Astrocyte (in vitro differentiated cells and primary cell): ENCODE results near the gene PLEKHA7. TPM values are rescaled to one million over a fixed set of nuclear protein-coding genes. Genes with fewer than 3 reads are reported as not detected.

ENCODE experiments used
- DNase-seq: peaks from one replicate; pipeline ENCODE4 v3.0.0-alpha.2; 2010; ENCODE audit warnings: low read depth
- FAIRE-seq: peaks from 2 replicates; lab custom pipeline; 2011; peaks lifted over from hg19 to GRCh38; lab: Jason Lieb, UNC
- H2AFZ ChIP-seq: 2 replicates; pipeline ENCODE4 v1.6.0; 2012; ENCODE audit warnings: low read depth, low read length, inconsistent platforms
- H3K27ac ChIP-seq: 2 replicates; pipeline ENCODE4 v1.5.1; 2011; ENCODE audit warnings: low read depth, low read length, inconsistent platforms
- H3K27me3 ChIP-seq: 2 replicates; pipeline ENCODE4 v1.6.0; 2011; ENCODE audit warnings: low read length, inconsistent platforms; ENCODE audit not compliant: insufficient read depth
- H3K36me3 ChIP-seq: 2 replicates; pipeline ENCODE4 v1.5.1; 2011; ENCODE audit warnings: low read length, inconsistent platforms; ENCODE audit not compliant: insufficient read depth
- H3K4me1 ChIP-seq: 2 replicates; pipeline ENCODE4 v1.5.1; 2011; ENCODE audit warnings: low read length, inconsistent platforms; ENCODE audit not compliant: insufficient read depth
- H3K4me2 ChIP-seq: 2 replicates; pipeline ENCODE4 v1.6.0; 2012; ENCODE audit warnings: low read length, inconsistent platforms
- H3K4me3 ChIP-seq: 2 replicates; pipeline ENCODE4 v1.5.1; 2011; ENCODE audit warnings: low read depth, mild to moderate bottlenecking, low read length, inconsistent platforms; ENCODE audit not compliant: insufficient read depth
- H3K79me2 ChIP-seq: 2 replicates; pipeline ENCODE4 v1.6.0; 2012; ENCODE audit warnings: mild to moderate bottlenecking, low read length, inconsistent platforms; ENCODE audit not compliant: insufficient read depth
- H3K9ac ChIP-seq: 2 replicates; pipeline ENCODE4 v1.6.0; 2012; ENCODE audit warnings: mild to moderate bottlenecking, low read length, inconsistent platforms
- H3K9me3 ChIP-seq: 2 replicates; pipeline ENCODE4 v1.5.1; 2012; ENCODE audit warnings: low read depth, mild to moderate bottlenecking, low read length, inconsistent platforms; ENCODE audit not compliant: insufficient read depth
- H4K20me1 ChIP-seq: 2 replicates; pipeline ENCODE4 v1.6.0; 2012; ENCODE audit warnings: low read length, inconsistent platforms; ENCODE audit not compliant: insufficient read depth
- H3K27ac Mint-ChIP-seq: one replicate; pipeline ENCODE4 v1.8.0; 2021; ENCODE audit warnings: mild to moderate bottlenecking, mixed read lengths; ENCODE audit not compliant: unreplicated experiment
- H3K27me3 Mint-ChIP-seq: one replicate; pipeline ENCODE4 v1.8.0; 2021; ENCODE audit warnings: low read depth, mixed read lengths; ENCODE audit not compliant: unreplicated experiment
- H3K36me3 Mint-ChIP-seq: one replicate; pipeline ENCODE4 v1.8.0; 2021; ENCODE audit warnings: low read depth, mixed read lengths; ENCODE audit not compliant: unreplicated experiment
- H3K4me1 Mint-ChIP-seq: one replicate; pipeline ENCODE4 v1.8.0; 2021; ENCODE audit warnings: low read depth, mixed read lengths; ENCODE audit not compliant: unreplicated experiment
- H3K4me3 Mint-ChIP-seq: one replicate; pipeline ENCODE4 v1.8.0; 2021; ENCODE audit warnings: mild to moderate bottlenecking, moderate library complexity, mixed read lengths; ENCODE audit not compliant: unreplicated experiment
- H3K9me3 Mint-ChIP-seq: one replicate; pipeline ENCODE4 v1.8.0; 2021; ENCODE audit warnings: mild to moderate bottlenecking, mixed read lengths; ENCODE audit not compliant: unreplicated experiment
- CTCF ChIP-seq: IDR thresholded peaks from 2 replicates; pipeline ENCODE4 v1.5.1; 2011; ENCODE audit warnings: low read depth, mild to moderate bottlenecking, inconsistent platforms, low read length, moderate library complexity; ENCODE audit not compliant: insufficient read depth
- EZH2 ChIP-seq: IDR thresholded peaks from 2 replicates; pipeline ENCODE4 v1.6.1; 2012; ENCODE audit warnings: mild to moderate bottlenecking, low read length, inconsistent platforms; ENCODE audit not compliant: insufficient read depth
- total RNA-seq: library from RNA; stranded (reverse); gene quantifications from 2 replicates; pipeline ENCODE4 v1.2.1, GENCODE V29; 2021

PLEKHA7 gene
- total RNA-seq, 1 donor from 2014 or later, result 5.7 TPM

DNA sequence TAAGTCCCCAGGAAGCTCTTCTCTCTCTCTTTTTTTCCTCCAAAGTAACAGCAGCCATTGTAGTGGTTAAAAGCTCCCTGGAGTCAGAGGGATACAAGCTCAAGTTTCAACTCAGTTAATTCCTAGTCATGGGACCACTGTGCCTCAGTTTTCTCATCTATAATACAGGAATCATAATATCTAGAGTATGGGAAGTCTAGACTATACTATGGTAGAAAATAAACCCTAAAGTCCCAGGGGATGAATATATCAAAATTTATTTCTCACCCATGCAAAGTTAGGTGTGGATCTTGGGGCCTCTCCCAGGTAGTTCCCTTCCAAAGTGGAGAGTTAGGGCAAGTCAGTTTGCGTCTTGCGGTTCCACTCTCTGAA, 242.1 kb downstream of the PLEKHA7 start:
- H3K9ac ChIP-seq, result no peak overlapping the region
- Mint-ChIP-seq H3K4me3 (no peak overlapping the region), H3K36me3 (peaks cover 1% of the 10 kb centered on the region), H3K4me1 (peaks cover 4% of the 10 kb centered on the region), H3K27ac (no peak overlapping the region), H3K9me3 (peaks cover 3% of the 10 kb centered on the region), H3K27me3 (peaks cover 4% of the 10 kb centered on the region)
- DNase-seq, result no peak
- no peak overlapping the region for H3K4me2 ChIP-seq
- no peak overlapping the region for H3K4me3 ChIP-seq
- no peak overlapping the region for H2AFZ ChIP-seq
- H3K79me2 ChIP-seq, result no peaks in the 10 kb centered on the region
- no peaks in the 10 kb centered on the region for H3K36me3 ChIP-seq
- H3K4me1 ChIP-seq, result peaks cover 6% of the 10 kb centered on the region
- H3K27ac ChIP-seq, result no peak overlapping the region
- no peaks in the 10 kb centered on the region for H4K20me1 ChIP-seq
- peaks cover 12% of the 10 kb centered on the region for H3K27me3 ChIP-seq
- no peak for FAIRE-seq
- TF ChIP-seq CTCF, result no peak
- TF ChIP-seq EZH2, result no peak
- H3K9me3 ChIP-seq, result no peaks in the 10 kb centered on the region

- Histone ChIP-seq H3K9me3 (no peaks in the 10 kb centered on the region), H2AFZ (no peak overlapping the region), H4K20me1 (no peaks in the 10 kb centered on the region), H3K9ac (no peak overlapping the region), H3K36me3 (no peaks in the 10 kb centered on the region), H3K79me2 (no peaks in the 10 kb centered on the region), H3K27ac (no peak overlapping the region), H3K4me2 (no peak overlapping the region), H3K4me3 (no peak overlapping the region), H3K27me3 (peaks cover 12% of the 10 kb centered on the region), H3K4me1 (peaks cover 5% of the 10 kb centered on the region)
- peaks cover 3% of the 10 kb centered on the region for H3K9me3 Mint-ChIP-seq
- no peak for FAIRE-seq
- no peak overlapping the region for H3K4me3 Mint-ChIP-seq
- no peak for DNase-seq
- H3K27me3 Mint-ChIP-seq, result peaks cover 4% of the 10 kb centered on the region
- peaks cover 1% of the 10 kb centered on the region for H3K36me3 Mint-ChIP-seq
- peaks cover 4% of the 10 kb centered on the region for H3K4me1 Mint-ChIP-seq
- TF ChIP-seq EZH2 (no peak), CTCF (no peak)
- H3K27ac Mint-ChIP-seq, result no peak overlapping the region
These were observed 242.7 kb downstream of the PLEKHA7 start for GRCh38 chr11:16771350-16772140.

DNA sequence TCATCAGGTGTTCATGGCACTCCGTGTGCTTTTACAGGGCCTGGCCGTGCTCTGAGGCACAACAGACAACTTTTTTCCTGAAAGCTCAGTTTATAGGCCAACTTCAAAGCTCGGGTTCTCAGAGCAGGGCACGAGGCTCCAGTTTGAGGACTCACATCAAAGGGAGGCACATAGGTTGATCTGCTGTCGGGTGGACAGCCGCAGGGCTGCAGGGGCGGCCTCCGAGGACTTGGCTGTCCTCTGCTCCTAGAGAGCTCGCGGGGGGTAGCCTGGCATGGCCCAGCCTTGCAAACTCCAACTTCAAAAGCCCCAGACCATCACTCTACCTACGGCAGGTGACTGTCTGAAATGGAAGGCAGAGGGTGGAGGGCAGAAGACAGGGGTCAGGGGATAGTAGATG, 244.2 kb downstream of the PLEKHA7 start:
- Histone ChIP-seq H3K36me3 (no peaks in the 10 kb centered on the region), H2AFZ (no peak overlapping the region), H3K79me2 (no peaks in the 10 kb centered on the region), H3K4me3 (no peak overlapping the region), H3K27me3 (peaks cover 10% of the 10 kb centered on the region), H3K4me1 (no peaks in the 10 kb centered on the region), H3K4me2 (no peak overlapping the region), H3K9ac (no peak overlapping the region), H3K9me3 (no peaks in the 10 kb centered on the region), H3K27ac (no peak overlapping the region), H4K20me1 (no peaks in the 10 kb centered on the region)
- Mint-ChIP-seq H3K27me3 (peaks cover 6% of the 10 kb centered on the region), H3K27ac (no peak overlapping the region), H3K36me3 (peaks cover 1% of the 10 kb centered on the region), H3K4me1 (no peaks in the 10 kb centered on the region), H3K9me3 (peaks cover 3% of the 10 kb centered on the region), H3K4me3 (no peak overlapping the region)
- TF ChIP-seq EZH2 (no peak), CTCF (no peak)
- DNase-seq, result no peak
- FAIRE-seq, result no peak
